Activated CD4-positive, alpha-beta T cell treated with anti-CD3 and anti-CD28 coated beads for 24 hours (primary cell): ENCODE results near the gene C22orf15.

Experiments used
- DNase-seq, 2 donors: peaks; one replicate each; pipeline ENCODE4 v3.0.0-alpha.2; 2020; ENCODE audit warnings: low read depth in 2 of 2

The C22orf15 gene

GRCh38 chr22:23750714-23751440 lies 11.9 kb upstream of the C22orf15 start, which contains the start of gene ZNF70:
TSS of gene ZNF70 (minus strand) at chr22:23751112. CDS start at chr22:23745140, 5,972 bp downstream.
- peak; percentile 70 to 71 for DNase-seq

- DNase-seq = no peak
Observed at GRCh38 chr22:23751441-23751996, 11.3 kb upstream of the C22orf15 start.

GRCh38 chr22:23752090-23752691 lies 10.6 kb upstream of the C22orf15 start:
- DNase-seq = no peak

- no peak for DNase-seq
Observed at GRCh38 chr22:23752750-23753149, 10.0 kb upstream of the C22orf15 start.

- DNase-seq = no peak
Observed at GRCh38 chr22:23753385-23753784, 9.4 kb upstream of the C22orf15 start.

GRCh38 chr22:23754220-23754919 lies 8.4 kb upstream of the C22orf15 start, which contains the start of gene VPREB3:
TSS of gene VPREB3 (minus strand) at chr22:23754425. CDS start at chr22:23754363, 62 bp downstream.
- DNase-seq = no peak

- no peak for DNase-seq
Observed at GRCh38 chr22:23754980-23755636, 7.7 kb upstream of the C22orf15 start.

- no peak for DNase-seq
Observed at GRCh38 chr22:23755711-23756110, 7.1 kb upstream of the C22orf15 start.

- DNase-seq = no peak
Observed at GRCh38 chr22:23756891-23757290, 5.9 kb upstream of the C22orf15 start.

GRCh38 chr22:23759566-23759965 lies 3.2 kb upstream of the C22orf15 start:
- DNase-seq = no peak

- no peak for DNase-seq
Observed at GRCh38 chr22:23760056-23760455, 2.7 kb upstream of the C22orf15 start.

GRCh38 chr22:23763579-23763945 lies 772 bp downstream of the C22orf15 start:
- DNase-seq = peak; percentile 35 to 51

- DNase-seq = no peak
Observed at GRCh38 chr22:23763954-23764353, 1.2 kb downstream of the C22orf15 start.

- DNase-seq = no peak
Observed at GRCh38 chr22:23764899-23765881, 2.4 kb downstream of the C22orf15 start.

GRCh38 chr22:23767303-23767672 lies 4.5 kb downstream of the C22orf15 start:
- no peak for DNase-seq

- DNase-seq = peak; percentile 65 to 73
Observed at GRCh38 chr22:23767673-23768548, 5.1 kb downstream of the C22orf15 start, which contains the start of gene CHCHD10. TSS of gene CHCHD10 (minus strand) at chr22:23767972. CDS start at chr22:23767874, 98 bp downstream.

- no peak for DNase-seq
Observed at GRCh38 chr22:23769321-23769965, 6.7 kb downstream of the C22orf15 start.

GRCh38 chr22:23772315-23772648 lies 9.5 kb downstream of the C22orf15 start:
- no peak for DNase-seq
